ENCODE results near the gene TBX4. TPM values are rescaled to one million over a fixed set of nuclear protein-coding genes. Genes with fewer than 3 reads are reported as not detected.

TBX4 gene
- polyA plus RNA-seq, 1 experiment: 0.11 TPM

DNA sequence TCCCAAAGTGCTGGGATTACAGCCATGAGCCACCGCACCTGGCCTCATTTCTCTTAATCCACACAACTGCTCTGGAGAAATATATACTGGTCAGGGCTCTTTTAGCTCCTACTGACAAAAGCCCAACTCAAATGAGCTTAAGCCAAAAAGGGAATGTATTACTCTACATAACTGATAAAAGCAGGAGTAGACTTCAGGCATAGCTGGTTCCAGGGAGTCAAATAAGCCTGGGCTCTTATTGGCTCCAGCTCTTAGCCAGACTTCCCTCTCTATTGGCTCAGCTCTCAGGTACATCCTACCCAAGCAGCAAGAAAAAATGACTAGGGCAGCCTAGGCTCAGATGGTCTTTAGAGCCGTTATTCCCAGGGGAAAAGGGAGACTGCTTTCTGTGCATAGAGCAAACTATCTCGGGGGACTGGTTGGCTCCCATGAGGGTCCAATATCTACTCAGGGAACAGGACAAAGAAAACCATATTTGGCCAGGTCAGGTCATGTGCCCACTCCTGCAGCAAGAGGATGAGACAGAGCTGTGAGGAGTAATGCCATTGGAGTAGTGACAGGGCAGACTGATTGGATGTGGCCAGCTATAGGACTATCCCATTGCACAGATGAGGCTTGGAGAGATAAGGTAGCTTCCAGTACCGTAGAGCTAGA, 31.4 kb upstream of the TBX4 start:
- Histone ChIP-seq H3K27ac (ENCODE audit: low read depth, low read length) (no peak overlapping the region), H3K4me3 (ENCODE audit: low read depth, low read length) (no peak overlapping the region), H3K9me3 (ENCODE audit: control insufficient read depth, insufficient read depth, low read length) (no peaks in the 10 kb centered on the region), H3K27me3 (ENCODE audit: control insufficient read depth, insufficient read depth, low read length) (peaks cover 5% of the 10 kb centered on the region)
- ChIA-PET CTCF (interaction anchor here (1.2 to 7.6 kb wide), 3 partner anchors 9 to 154 kb away, joined by 5 to 50 read pairs (median 5); no protein-coding TSS in a partner anchor), POLR2A (interaction anchor here (0.7 to 1.0 kb wide), 2 partner anchors 9 to 46 kb away, joined by 3 read pairs; no protein-coding TSS in a partner anchor)
- no peak for DNase-seq (ENCODE audit: low read depth, low spot score)
- TF ChIP-seq, protein P1, sequence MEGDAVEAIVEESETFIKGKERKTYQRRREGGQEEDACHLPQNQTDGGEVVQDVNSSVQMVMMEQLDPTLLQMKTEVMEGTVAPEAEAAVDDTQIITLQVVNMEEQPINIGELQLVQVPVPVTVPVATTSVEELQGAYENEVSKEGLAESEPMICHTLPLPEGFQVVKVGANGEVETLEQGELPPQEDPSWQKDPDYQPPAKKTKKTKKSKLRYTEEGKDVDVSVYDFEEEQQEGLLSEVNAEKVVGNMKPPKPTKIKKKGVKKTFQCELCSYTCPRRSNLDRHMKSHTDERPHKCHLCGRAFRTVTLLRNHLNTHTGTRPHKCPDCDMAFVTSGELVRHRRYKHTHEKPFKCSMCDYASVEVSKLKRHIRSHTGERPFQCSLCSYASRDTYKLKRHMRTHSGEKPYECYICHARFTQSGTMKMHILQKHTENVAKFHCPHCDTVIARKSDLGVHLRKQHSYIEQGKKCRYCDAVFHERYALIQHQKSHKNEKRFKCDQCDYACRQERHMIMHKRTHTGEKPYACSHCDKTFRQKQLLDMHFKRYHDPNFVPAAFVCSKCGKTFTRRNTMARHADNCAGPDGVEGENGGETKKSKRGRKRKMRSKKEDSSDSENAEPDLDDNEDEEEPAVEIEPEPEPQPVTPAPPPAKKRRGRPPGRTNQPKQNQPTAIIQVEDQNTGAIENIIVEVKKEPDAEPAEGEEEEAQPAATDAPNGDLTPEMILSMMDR (IDR thresholded peaks at IDR 0.05; ENCODE audit: low read depth, low read length): no peak

DNA sequence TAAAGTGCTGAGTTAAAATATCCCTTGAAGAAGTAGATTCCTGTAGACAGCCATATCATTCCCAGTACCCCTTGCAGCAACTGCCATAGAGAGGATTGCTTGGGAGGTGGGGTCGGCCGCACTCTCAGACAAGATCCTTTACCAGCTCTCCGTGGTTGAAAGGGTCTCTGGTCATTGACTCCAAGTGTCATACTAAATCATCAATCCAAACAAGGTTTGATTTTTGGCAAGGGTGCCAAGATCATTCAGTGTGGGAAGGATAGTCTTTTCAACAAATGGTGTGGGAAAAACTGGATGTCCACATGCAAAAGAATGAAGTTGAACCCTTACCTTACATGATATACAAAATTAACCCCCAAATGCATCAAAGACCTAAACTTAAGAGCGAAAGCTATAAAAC, 30.8 kb upstream of the TBX4 start:
- POLR2A ChIA-PET: interaction anchor here (1.0 kb wide), 1 partner anchor 9 kb away, joined by 3 read pairs; no protein-coding TSS in a partner anchor
- CTCF ChIA-PET: interaction anchor here (7.6 kb wide), 1 partner anchor 130 kb away, joined by 50 read pairs; no protein-coding TSS in a partner anchor
- Histone ChIP-seq H3K27ac (ENCODE audit: low read depth, low read length) (no peak overlapping the region), H3K9me3 (ENCODE audit: control insufficient read depth, insufficient read depth, low read length) (no peaks in the 10 kb centered on the region), H3K27me3 (ENCODE audit: control insufficient read depth, insufficient read depth, low read length) (peaks cover 5% of the 10 kb centered on the region), H3K4me3 (ENCODE audit: low read depth, low read length) (no peak overlapping the region)
- DNase-seq (ENCODE audit: low read depth, low spot score): no peak
- TF ChIP-seq, protein P1 (IDR thresholded peaks at IDR 0.05; ENCODE audit: low read depth, low read length): no peak

DNA sequence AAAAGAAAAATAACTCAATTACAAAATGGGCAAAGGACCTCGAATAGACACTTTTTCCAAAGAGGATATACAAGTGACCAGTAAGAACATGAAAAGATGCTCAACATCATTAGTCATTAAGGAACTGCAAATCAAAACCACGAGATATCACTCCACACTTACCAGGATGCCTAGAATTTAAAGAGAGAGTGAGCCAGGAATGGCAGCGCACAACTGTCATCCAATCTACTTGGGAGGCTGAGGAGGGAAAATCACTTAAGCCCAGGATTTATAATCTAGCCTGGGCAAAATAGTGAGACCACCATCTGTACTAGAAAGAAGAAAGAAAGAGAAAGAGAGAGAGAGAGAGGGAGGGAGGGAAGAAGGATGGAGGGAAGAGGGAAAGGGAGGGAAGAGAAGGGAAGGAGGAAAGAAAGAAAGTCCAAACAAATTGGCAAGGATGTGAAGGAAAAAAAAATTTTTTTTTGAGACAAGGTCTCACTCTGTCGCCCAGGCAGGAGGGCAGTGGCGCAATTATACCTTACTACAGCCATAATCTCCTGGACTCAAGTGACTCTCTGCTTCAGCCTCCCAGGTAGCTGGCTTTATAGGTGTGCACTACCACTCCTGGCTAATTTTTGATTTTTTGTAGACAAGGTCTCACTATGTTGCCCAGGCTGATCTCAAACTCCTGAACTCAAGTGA, 30.0 kb upstream of the TBX4 start:
- Histone ChIP-seq H3K27ac (ENCODE audit: low read depth, low read length) (no peak overlapping the region), H3K9me3 (ENCODE audit: control insufficient read depth, insufficient read depth, low read length) (no peaks in the 10 kb centered on the region), H3K27me3 (ENCODE audit: control insufficient read depth, insufficient read depth, low read length) (peaks cover 5% of the 10 kb centered on the region), H3K4me3 (ENCODE audit: low read depth, low read length) (no peak overlapping the region)
- ChIA-PET POLR2A (no interaction called here), CTCF (interaction anchor here (7.6 kb wide), 1 partner anchor 129 kb away, joined by 50 read pairs; no protein-coding TSS in a partner anchor)
- TF ChIP-seq, protein P1 (IDR thresholded peaks at IDR 0.05; ENCODE audit: low read depth, low read length): no peak
- no peak for DNase-seq (ENCODE audit: low read depth, low spot score)

DNA sequence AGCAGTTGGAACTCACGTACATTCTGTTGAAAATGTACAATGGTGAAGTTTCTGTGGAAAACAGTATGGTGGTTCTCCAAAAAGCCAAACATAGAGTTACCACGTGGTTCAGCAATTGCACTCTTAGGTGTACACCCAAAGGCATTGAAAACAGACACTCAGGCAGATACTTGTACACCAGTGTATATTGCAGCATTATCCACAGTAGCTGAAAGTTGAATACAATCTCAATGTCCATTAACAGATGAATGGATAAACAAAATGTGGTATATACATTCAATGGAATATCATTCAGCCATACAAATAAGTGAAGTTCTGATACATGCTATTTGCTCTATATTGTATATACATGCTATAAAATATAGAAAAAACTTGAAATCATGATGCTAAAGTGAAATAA, 29.4 kb upstream of the TBX4 start:
- H3K4me3 ChIP-seq (ENCODE audit: low read depth, low read length): no peak overlapping the region
- DNase-seq (ENCODE audit: low read depth, low spot score): no peak
- H3K27ac ChIP-seq (ENCODE audit: low read depth, low read length): no peak overlapping the region
- TF ChIP-seq, protein P1 (IDR thresholded peaks at IDR 0.05; ENCODE audit: low read depth, low read length): no peak
- no peaks in the 10 kb centered on the region for H3K9me3 ChIP-seq (ENCODE audit: control insufficient read depth, insufficient read depth, low read length)
- CTCF ChIA-PET: no interaction called here
- H3K27me3 ChIP-seq (ENCODE audit: control insufficient read depth, insufficient read depth, low read length): peaks cover 5% of the 10 kb centered on the region
- POLR2A ChIA-PET: no interaction called here
